ENCODE results near the gene NPHP4. TPM values are rescaled to one million over a fixed set of nuclear protein-coding genes. Genes with fewer than 3 reads are reported as not detected.

The NPHP4 gene
- total and polyA plus RNA-seq, 2 experiments from 2014 or later: 6.4 to 12.7 TPM

DNA sequence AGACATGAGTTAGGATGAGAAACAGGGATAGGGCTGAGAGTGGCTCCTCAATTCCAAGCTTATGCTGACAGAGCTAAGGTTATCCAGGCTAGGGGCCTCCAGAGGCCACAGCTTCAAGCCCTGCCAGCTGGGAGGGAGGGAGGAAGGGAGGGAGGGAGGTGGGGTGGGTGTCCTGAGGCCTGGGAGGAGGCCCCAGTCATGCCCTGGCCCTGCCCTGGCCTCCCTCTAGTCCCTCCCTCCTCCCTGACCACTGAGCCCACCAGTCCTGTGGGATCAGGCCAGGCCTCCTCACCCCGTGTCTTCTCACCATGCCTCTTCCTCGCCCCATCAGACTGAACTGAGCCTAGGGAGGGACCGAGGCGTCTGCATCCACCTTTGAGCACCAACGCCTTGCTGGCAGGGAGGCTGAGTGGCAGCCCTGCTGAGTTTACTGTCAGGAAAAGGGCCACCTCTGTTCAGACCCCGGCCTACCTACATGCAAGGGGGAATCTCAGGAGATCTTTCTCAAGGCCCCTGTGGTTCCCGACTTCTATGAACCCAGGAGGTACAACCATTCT is 116.1 kb downstream of the NPHP4 start:
- Histone ChIP-seq H3K9me3 (ENCODE audit: low read depth) (no peaks in the 10 kb centered on the region), H3K36me3 (peaks cover 3% of the 10 kb centered on the region), H3K4me3 (no peak overlapping the region), H3K4me1 (ENCODE audit: low read depth) (no peaks in the 10 kb centered on the region), H3K27ac (no peak overlapping the region), H3K27me3 (no peaks in the 10 kb centered on the region)
- no peak for DNase-seq (ENCODE audit: low read depth in 1 of 2, low spot score in 1 of 2)
- TF ChIP-seq CTCF (IDR thresholded peaks at IDR 0.05; ENCODE audit: low read depth, low read length): no peak

GRCh38 chr1:5875345-5875910 is 116.8 kb downstream of the NPHP4 start:
- Histone ChIP-seq H3K4me1 (ENCODE audit: low read depth) (no peaks in the 10 kb centered on the region), H3K27ac (no peak overlapping the region), H3K4me3 (no peak overlapping the region), H3K36me3 (peaks cover 3% of the 10 kb centered on the region), H3K27me3 (no peaks in the 10 kb centered on the region), H3K9me3 (ENCODE audit: low read depth) (no peaks in the 10 kb centered on the region)
- DNase-seq (ENCODE audit: low read depth in 1 of 2, low spot score in 1 of 2): no peak
- no peak for TF ChIP-seq CTCF (IDR thresholded peaks at IDR 0.05; ENCODE audit: low read depth, low read length)

DNA sequence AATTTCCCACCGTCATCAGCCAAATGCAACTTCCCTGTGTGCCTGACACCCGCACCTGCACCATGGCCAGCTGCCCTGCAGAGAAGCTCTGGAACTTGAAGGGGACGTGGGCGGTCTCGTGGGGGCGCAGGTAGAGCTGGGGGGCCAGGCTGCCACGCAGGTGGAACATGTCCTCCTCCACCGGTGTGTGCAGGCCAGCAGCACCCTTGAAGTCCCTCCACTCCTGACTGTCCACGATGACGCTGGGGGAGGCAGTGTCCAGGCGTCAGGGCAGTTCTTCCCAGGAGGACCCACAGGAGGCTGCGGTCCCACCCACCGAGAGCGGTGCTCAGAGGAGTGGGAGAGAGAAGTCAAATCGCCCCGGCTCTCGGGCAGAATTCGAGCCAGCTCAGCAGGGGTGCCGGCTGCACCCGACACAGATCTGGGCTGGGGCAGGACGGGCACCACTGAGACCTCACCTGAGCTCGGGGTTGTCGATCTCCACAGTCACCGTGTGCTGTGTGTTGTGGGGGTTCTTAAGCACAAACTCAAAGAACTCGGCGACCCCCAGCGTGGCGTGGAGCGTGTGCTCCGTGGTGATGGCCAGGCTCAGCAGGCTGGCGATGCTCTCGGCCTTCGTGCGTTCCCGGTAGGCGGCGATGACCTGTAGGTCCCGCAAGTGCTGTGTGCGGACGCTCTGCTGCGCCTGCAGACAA is 117.7 kb downstream of the NPHP4 start:
- no peak overlapping the region for H3K27ac ChIP-seq
- no peak overlapping the region for H3K4me3 ChIP-seq
- no peak for TF ChIP-seq CTCF (IDR thresholded peaks at IDR 0.05; ENCODE audit: low read depth, low read length)
- H3K4me1 ChIP-seq (ENCODE audit: low read depth): no peaks in the 10 kb centered on the region
- H3K36me3 ChIP-seq: peaks cover 3% of the 10 kb centered on the region
- H3K9me3 ChIP-seq (ENCODE audit: low read depth): no peaks in the 10 kb centered on the region
- H3K27me3 ChIP-seq: no peaks in the 10 kb centered on the region
- DNase-seq (ENCODE audit: low read depth in 1 of 2, low spot score in 1 of 2): no peak

DNA sequence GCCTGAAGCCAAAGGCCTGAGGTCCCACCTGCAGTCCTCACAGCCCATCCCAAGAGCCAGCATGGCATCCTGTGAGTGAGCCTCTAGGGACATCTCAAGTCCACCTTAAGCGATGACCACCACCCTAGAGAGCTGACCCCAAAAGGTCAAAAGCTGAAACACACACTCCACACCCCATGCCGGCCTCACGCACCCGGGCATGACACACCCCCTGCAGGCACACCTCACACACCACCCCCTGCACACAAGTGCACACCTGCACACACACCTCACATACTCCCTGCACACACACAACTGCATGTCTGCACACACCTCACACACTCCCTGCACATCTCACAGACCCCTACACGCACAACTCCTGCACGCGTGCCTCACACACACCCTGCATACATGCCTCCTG is 118.7 kb downstream of the NPHP4 start:
- Histone ChIP-seq H3K4me3 (no peak overlapping the region), H3K9me3 (ENCODE audit: low read depth) (no peaks in the 10 kb centered on the region), H3K27ac (no peak overlapping the region), H3K4me1 (ENCODE audit: low read depth) (no peaks in the 10 kb centered on the region), H3K36me3 (peaks cover 3% of the 10 kb centered on the region), H3K27me3 (no peaks in the 10 kb centered on the region)
- no peak for TF ChIP-seq CTCF (IDR thresholded peaks at IDR 0.05; ENCODE audit: low read depth, low read length)
- no peak for DNase-seq (ENCODE audit: low read depth in 1 of 2, low spot score in 1 of 2)

DNA sequence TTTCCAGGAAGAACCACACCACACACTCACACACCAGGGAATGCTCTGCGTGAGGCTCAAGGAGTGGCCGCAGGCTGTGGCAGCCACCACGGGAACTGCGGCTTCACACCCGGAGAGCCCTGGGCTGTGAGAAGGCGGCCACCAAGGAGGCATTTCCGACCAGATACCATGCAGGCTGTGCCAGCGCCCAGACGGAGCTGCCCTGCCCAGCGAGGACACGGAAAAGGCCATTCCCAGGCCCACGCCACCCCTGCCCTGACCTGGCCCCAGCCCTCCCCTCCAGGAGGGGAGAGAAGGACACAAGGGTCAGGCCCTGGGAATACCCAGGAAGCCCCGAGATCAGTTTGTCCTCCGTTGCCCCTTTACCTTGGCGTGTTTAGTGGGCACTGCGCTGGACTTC is 119.3 kb downstream of the NPHP4 start:
- H3K9me3 ChIP-seq (ENCODE audit: low read depth): no peaks in the 10 kb centered on the region
- no peak overlapping the region for H3K4me3 ChIP-seq
- H3K27ac ChIP-seq: no peak overlapping the region
- H3K4me1 ChIP-seq (ENCODE audit: low read depth): no peaks in the 10 kb centered on the region
- peaks cover 3% of the 10 kb centered on the region for H3K36me3 ChIP-seq
- no peaks in the 10 kb centered on the region for H3K27me3 ChIP-seq
- DNase-seq (ENCODE audit: low read depth in 1 of 2, low spot score in 1 of 2): no peak
- TF ChIP-seq CTCF (IDR thresholded peaks at IDR 0.05; ENCODE audit: low read depth, low read length): no peak

All from cardiac muscle cell (in vitro differentiated cells and primary cell).